IMR-90 (cell line): ENCODE measurements around the gene MESP2. TPM values are rescaled to one million over a fixed set of nuclear protein-coding genes. Genes with fewer than 3 reads are reported as not detected.

Source experiments
- ATAC-seq: fragments of 200-7000 bp; cut with Tn5 transposase; 2 replicates; pipeline ENCODE4 v1.9.1; 2020; ENCODE audit warnings: low read depth, mild to moderate bottlenecking, moderate library complexity
- BruUV-seq: library from RNA; stranded (reverse); fragments of 400-500 nt; replicated peaks from 2 replicates; lab custom pipeline; 2021; lab: Mats Ljungman, UMichigan
- CTCF ChIA-PET: fragments of 300-600 bp; formaldehyde crosslinking; extraction: SDS; loops from one replicate; lab custom pipeline; 2021; ENCODE audit warnings: antibody characterized with exemption; lab: Yijun Ruan, JAX
- POLR2A ChIA-PET: fragments of 300-600 bp; sonication (Branson Sonifier 250); formaldehyde crosslinking; loops from one replicate; lab custom pipeline; 2022; ENCODE audit warnings: antibody characterized with exemption; ENCODE audit not compliant: unreplicated experiment; lab: Charles Lee
- DNase-seq: peaks from one replicate; pipeline ENCODE4 v3.0.0; 2013
- H2AFZ ChIP-seq: replicated peaks from 2 replicates; pipeline ENCODE3; 2013; ENCODE audit warnings: low read length, mild to moderate bottlenecking; ENCODE audit not compliant: poor library complexity
- H2AK5ac ChIP-seq: 2 replicates; pipeline ENCODE4 v1.6.1; 2013; ENCODE audit warnings: low read depth, low read length, inconsistent platforms
- H2AK9ac ChIP-seq: replicated peaks from 2 replicates; pipeline ENCODE3; 2013; ENCODE audit warnings: mild to moderate bottlenecking, low read depth, low read length, moderate library complexity; ENCODE audit not compliant: poor library complexity
- H2BK120ac ChIP-seq: 2 replicates; pipeline ENCODE4 v1.6.1; 2013; ENCODE audit warnings: low read depth, low read length, inconsistent platforms
- H2BK15ac ChIP-seq: 3 replicates; pipeline ENCODE4 v1.6.1; 2013; ENCODE audit warnings: low read depth, low read length, inconsistent platforms
- H2BK20ac ChIP-seq: 2 replicates; pipeline ENCODE4 v1.6.1; 2013; ENCODE audit warnings: low read depth, mild to moderate bottlenecking, inconsistent platforms, low read length, moderate library complexity
- H2BK5ac ChIP-seq: 2 replicates; pipeline ENCODE4 v1.6.1; 2013; ENCODE audit warnings: mild to moderate bottlenecking, low read depth, low read length, inconsistent platforms; ENCODE audit not compliant: poor library complexity, severe bottlenecking
- H3K14ac ChIP-seq: replicated peaks from 2 replicates; pipeline ENCODE4 v1.6.1; 2013; ENCODE audit warnings: low read depth, low read length, inconsistent platforms
- H3K18ac ChIP-seq: 2 replicates; pipeline ENCODE4 v1.6.1; 2013; ENCODE audit warnings: low read depth, low read length, control low read depth
- H3K23ac ChIP-seq: 2 replicates; pipeline ENCODE4 v1.6.1; 2013; ENCODE audit warnings: low read depth, low read length, inconsistent platforms
- H3K27ac ChIP-seq: 2 replicates; pipeline ENCODE4 v1.5.1; 2013; ENCODE audit warnings: mild to moderate bottlenecking, control low read depth, low read length; ENCODE audit not compliant: insufficient read depth
- H3K27me3 ChIP-seq: 2 replicates; pipeline ENCODE4 v1.6.1; 2013; ENCODE audit warnings: low read length; ENCODE audit not compliant: control insufficient read depth, insufficient read depth
- H3K36me3 ChIP-seq: 2 replicates; pipeline ENCODE4 v1.6.1; 2013; ENCODE audit warnings: low read length, mixed read lengths; ENCODE audit not compliant: control insufficient read depth, insufficient read depth
- H3K4ac ChIP-seq: 2 replicates; pipeline ENCODE4 v1.6.1; 2013; ENCODE audit warnings: low read depth, low read length, inconsistent platforms
- H3K4me1 ChIP-seq: 2 replicates; pipeline ENCODE4 v1.6.1; 2013; ENCODE audit warnings: low read length, mixed read lengths; ENCODE audit not compliant: control insufficient read depth, insufficient read depth
- H3K4me2 ChIP-seq: 2 replicates; pipeline ENCODE4 v1.6.1; 2013; ENCODE audit warnings: low read depth, mild to moderate bottlenecking, control low read depth, low read length, moderate library complexity
- H3K4me3 ChIP-seq: 2 replicates; pipeline ENCODE4 v1.5.1; 2013; ENCODE audit warnings: low read depth, mild to moderate bottlenecking, control low read depth, low read length, moderate library complexity; ENCODE audit not compliant: insufficient read depth
- H3K56ac ChIP-seq: 2 replicates; pipeline ENCODE4 v1.6.1; 2013; ENCODE audit warnings: low read length, inconsistent platforms; ENCODE audit not compliant: insufficient read depth; ENCODE audit errors: extremely low read depth
- H3K79me1 ChIP-seq, 2 experiments: 2 replicates each; pipeline ENCODE4 v1.6.1; 2013; ENCODE audit warnings: low read length in 2 of 2, inconsistent platforms in 1 of 2, low read depth in 1 of 2
- H3K9ac ChIP-seq: 2 replicates; pipeline ENCODE4 v1.6.1; 2013; ENCODE audit warnings: low read depth, low read length, control low read depth
- H3K9me1 ChIP-seq: 2 replicates; pipeline ENCODE4 v1.6.1; 2013; ENCODE audit warnings: low read length, inconsistent platforms; ENCODE audit not compliant: insufficient read depth
- H3K9me3 ChIP-seq: 2 replicates; pipeline ENCODE4 v1.6.1; 2013; ENCODE audit warnings: low read length; ENCODE audit not compliant: control insufficient read depth, insufficient read depth
- H4K20me1 ChIP-seq: 2 replicates; pipeline ENCODE4 v1.6.1; 2013; ENCODE audit warnings: low read length, inconsistent platforms; ENCODE audit not compliant: insufficient read depth
- H4K5ac ChIP-seq: 2 replicates; pipeline ENCODE4 v1.6.1; 2013; ENCODE audit warnings: mild to moderate bottlenecking, low read depth, low read length, control low read depth
- H4K8ac ChIP-seq, 2 experiments: 2 replicates each; pipeline ENCODE4 v1.6.1; 2013; ENCODE audit warnings: low read depth in 2 of 2, low read length in 2 of 2, control low read depth in 1 of 2, inconsistent platforms in 1 of 2
- H4K91ac ChIP-seq: 2 replicates; pipeline ENCODE4 v1.6.1; 2013; ENCODE audit warnings: low read depth, low read length, inconsistent platforms; ENCODE audit not compliant: insufficient read depth
- BHLHE40 ChIP-seq: fragments of 150-350 bp; IDR thresholded peaks from 2 replicates; pipeline ENCODE4 v1.6.1; 2016; ENCODE audit warnings: mild to moderate bottlenecking, low read depth, low read length
- MAZ ChIP-seq: IDR thresholded peaks from 2 replicates; pipeline ENCODE4 v1.6.1; 2012; ENCODE audit warnings: low read depth, mild to moderate bottlenecking, low read length, improper control_type of control experiment, moderate library complexity, borderline replicate concordance
- MXI1 ChIP-seq: IDR thresholded peaks from 2 replicates; pipeline ENCODE4 v1.6.1; 2012; ENCODE audit warnings: low read depth, mild to moderate bottlenecking, low read length, moderate library complexity, borderline replicate concordance
- POLR2A ChIP-seq: IDR thresholded peaks from 2 replicates; pipeline ENCODE4 v1.6.1; 2012; ENCODE audit warnings: mild to moderate bottlenecking, low read depth, low read length
- RFX5 ChIP-seq: IDR thresholded peaks from 2 replicates; pipeline ENCODE4 v1.8.0; 2012; ENCODE audit warnings: low read depth, mild to moderate bottlenecking, low read length, moderate library complexity
- WGBS, 2 experiments: methylation state at CpG; one replicate each; pipeline versions ENCODE4 v1.1.5 to v1.1.7; 2013; ENCODE audit warnings: missing lambda C conversion rate in 2 of 2; ENCODE audit not compliant: insufficient read length in 1 of 2; ENCODE audit errors: extremely low coverage in 2 of 2; 5-methylcytosine and 5-hydroxymethylcytosine counted together
- dilution Hi-C: fragments of 300-500 bp; cut with HindIII; formaldehyde crosslinking; loops from one replicate; pipeline ENCODE4 v1.14.3; 2018; ENCODE audit warnings: low sequenced_read_pairs; ENCODE audit not compliant: unreplicated experiment
- in situ Hi-C: fragments of 300-500 bp; cut with MboI; formaldehyde crosslinking; loops from 3 replicates; pipeline ENCODE4 v1.14.3; 2019; ENCODE audit warnings: low sequenced_read_pairs, inconsistent platforms, mixed read lengths
- intact Hi-C: fragments of 100-400 bp; cut with micrococcal nuclease; formaldehyde crosslinking; loops from 2 replicates; pipeline ENCODE4 v1.10.0; 2022
- polyA plus RNA-seq, 3 experiments: library from polyadenylated mRNA; depleted of rRNA; stranded (reverse); fragments of >200 nt; gene quantifications; 2 replicates each; pipeline ENCODE4 v1.2.3, GENCODE V29; 2012; ENCODE audit warnings: low replicate concordance in 1 of 3
- total RNA-seq: library from RNA; depleted of rRNA; stranded (reverse); fragments of >200 nt; gene quantifications from 2 replicates; pipeline ENCODE4 v1.2.3, GENCODE V29; 2012

Gene MESP2
- total and polyA plus RNA-seq, 2 of the 4 experiments (the other 2 are of a cell fraction), result 0.18 to 0.32 TPM

- BruUV-seq, result no TSS peak
- no peak overlapping the region for H3K9ac ChIP-seq
- no peak for DNase-seq
- no peak overlapping the region for H3K18ac ChIP-seq
- CTCF ChIA-PET, result no interaction called here
- peaks cover 3% of the 10 kb centered on the region for H3K9me3 ChIP-seq
- H2BK20ac ChIP-seq, result no peak overlapping the region
- peaks cover 5% of the 10 kb centered on the region; the same call in 1 of the 2 replicates for H4K20me1 ChIP-seq
- H3K27me3 ChIP-seq, result no peaks in the 10 kb centered on the region
- intact Hi-C loops, result no loop called here
- peak overlapping the region; percentile 40; the same call in 1 of the 2 replicates for H2AK5ac ChIP-seq
- no peaks in the 10 kb centered on the region for H3K36me3 ChIP-seq
- H3K23ac ChIP-seq, result no peak overlapping the region
- H3K4me3 ChIP-seq, result no peak overlapping the region
- H2BK15ac ChIP-seq, result no peak overlapping the region
- no peak overlapping the region for H4K91ac ChIP-seq
- no peak for TF ChIP-seq MXI1
- no peak for TF ChIP-seq BHLHE40
- TF ChIP-seq POLR2A, result no peak
- TF ChIP-seq MAZ, result no peak
- TF ChIP-seq RFX5, result no peak
- no peak for ATAC-seq
- H4K8ac ChIP-seq, result no peak overlapping the region
- peak overlapping the region; percentile 85 for H2AK9ac ChIP-seq
- in situ Hi-C loops, result no loop called here
- H3K14ac ChIP-seq, result no peak overlapping the region
- peaks cover 31% of the 10 kb centered on the region for H3K9me1 ChIP-seq
- no peak overlapping the region for H4K5ac ChIP-seq
- peaks cover 2 to 63% of the 10 kb centered on the region in 2 experiments; a peak in 3 of 4 replicates for H3K79me1 ChIP-seq
- peak overlapping the region; percentile 32 for H2AFZ ChIP-seq
- dilution Hi-C loops, result no loop called here
- no peak overlapping the region for H2BK5ac ChIP-seq
- H2BK120ac ChIP-seq, result no peak overlapping the region
- H3K4me1 ChIP-seq, result peaks cover 21% of the 10 kb centered on the region
- no peak overlapping the region for H3K27ac ChIP-seq
- no peak overlapping the region; the same call in 1 of the 2 replicates for H3K4ac ChIP-seq
- no peak overlapping the region for H3K56ac ChIP-seq
- POLR2A ChIA-PET, result no interaction called here
- 80% methylated on average over 1 of the region's 8 CpGs; no CpG with 5 or more reads in 1 of the 2 experiments for WGBS, 2 experiments
- H3K4me2 ChIP-seq, result no peak overlapping the region; the same call in 1 of the 2 replicates
Observed at GRCh38 chr15:89812011-89812846, 36.1 kb downstream of the MESP2 start.
